HT1080 (cell line): ENCODE measurements around the gene PEA15. TPM values are rescaled to one million over a fixed set of nuclear protein-coding genes. Genes with fewer than 3 reads are reported as not detected.

ENCODE experiments used
- total RNA-seq: library from RNA; depleted of rRNA; stranded (reverse); fragments of >200 nt; shearing (Covaris generic); gene quantifications from 2 replicates; pipeline ENCODE4 v1.2.3, GENCODE V29; 2014; rRNA removed

PEA15 gene
- total RNA-seq, 1 experiment from 2014 or later: 187 TPM

Other genes with a start within 250 kb of the PEA15 start
- gene PIGM, start 173.4 kb upstream of the PEA15 start, total RNA-seq: 4.9 and 5.8 TPM in 2 replicates
- gene KCNJ10, start 135.2 kb upstream of the PEA15 start, total RNA-seq: not detected in 2 replicates
- not detected in 2 replicates for gene KCNJ9, start 123.8 kb upstream of the PEA15 start, total RNA-seq
- gene IGSF8, start 106.8 kb upstream of the PEA15 start, total RNA-seq: 17.5 and 18.0 TPM in 2 replicates
- not detected in 2 replicates for gene ATP1A2, start 89.6 kb upstream of the PEA15 start, total RNA-seq
- not detected in 2 replicates for gene ATP1A4, start 53.8 kb upstream of the PEA15 start, total RNA-seq
- not detected in 2 replicates for gene CASQ1, start 14.8 kb upstream of the PEA15 start, total RNA-seq
- 47.6 and 56.9 TPM in 2 replicates for gene DCAF8, start 57.2 kb downstream of the PEA15 start, total RNA-seq
- 26.9 and 27.6 TPM in 2 replicates for gene PEX19, start 79.7 kb downstream of the PEA15 start, total RNA-seq
- gene COPA, start 137.9 kb downstream of the PEA15 start, total RNA-seq: 115 and 133 TPM in 2 replicates
- gene NCSTN, start 138.0 kb downstream of the PEA15 start, total RNA-seq: 40.0 and 49.0 TPM in 2 replicates
- 0.18 TPM in 1 of 2 replicates, not detected in the other for gene NHLH1, start 161.7 kb downstream of the PEA15 start, total RNA-seq
- 2.1 and 2.5 TPM in 2 replicates for gene VANGL2, start 195.2 kb downstream of the PEA15 start, total RNA-seq